GM20000 (cell line): Measurements from ENCODE around the gene ALG3.

Source experiments
- DNase-seq: peaks from one replicate; pipeline ENCODE4 v3.0.0; 2012; ENCODE audit warnings: low spot score
- CTCF ChIP-seq: IDR thresholded peaks from 2 replicates; pipeline ENCODE4 v1.5.1; 2012; ENCODE audit warnings: mild to moderate bottlenecking, control low read depth; ENCODE audit errors: extremely low read depth, missing control alignments

Gene ALG3

DNA sequence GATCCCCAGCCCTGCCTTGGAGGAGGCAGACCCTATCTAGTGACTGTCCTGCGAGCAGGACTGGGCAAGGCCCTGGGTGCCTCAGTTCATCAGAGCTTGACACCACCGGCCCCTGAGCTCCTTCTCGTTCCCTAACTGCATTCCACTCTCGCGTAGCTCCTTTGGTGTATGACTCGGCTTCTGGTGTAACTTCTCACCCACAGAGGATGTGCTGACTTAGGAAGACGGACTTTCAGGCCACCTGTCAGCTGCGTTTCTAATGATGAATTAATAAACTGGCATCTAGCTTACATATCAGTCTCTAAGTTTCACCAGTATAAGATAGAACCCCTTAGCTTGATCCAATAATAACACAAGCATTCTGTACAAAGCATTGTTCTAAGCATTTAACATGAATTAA lies 45.2 kb downstream of the ALG3 start:
- no peak for TF ChIP-seq CTCF
- no peak for DNase-seq

- DNase-seq = no peak
- no peak for TF ChIP-seq CTCF
Observed at GRCh38 chr3:184200825-184201224, 47.9 kb downstream of the ALG3 start.

DNA sequence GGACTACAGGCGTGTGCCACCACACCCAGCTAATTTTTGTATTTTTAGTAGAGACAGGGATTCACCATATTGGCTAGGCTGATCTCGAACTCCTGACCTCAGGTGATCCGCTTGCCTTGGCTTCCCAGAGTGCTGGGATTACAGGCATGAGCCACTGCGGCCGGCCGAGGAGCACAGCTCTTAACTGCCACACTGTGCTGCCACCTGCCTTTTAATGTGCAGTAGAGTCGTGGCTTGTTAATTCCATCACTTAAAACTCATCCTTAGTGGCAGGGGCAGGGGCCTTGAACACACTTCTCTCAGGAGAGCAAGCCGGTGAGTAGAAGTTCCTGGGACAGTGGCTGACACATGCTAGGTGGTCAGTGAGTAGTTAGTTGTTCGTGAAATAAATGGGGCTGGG lies 50.3 kb downstream of the ALG3 start:
- no peak for TF ChIP-seq CTCF
- DNase-seq = no peak

- TF ChIP-seq CTCF = no peak
- DNase-seq = no peak
Observed at GRCh38 chr3:184196536-184196935, 52.2 kb downstream of the ALG3 start.

- DNase-seq = no peak
- no peak for TF ChIP-seq CTCF
Observed at GRCh38 chr3:184193991-184194539, 54.7 kb downstream of the ALG3 start.

GRCh38 chr3:184192889-184193288 lies 55.9 kb downstream of the ALG3 start:
- no peak for TF ChIP-seq CTCF
- DNase-seq = no peak
